ENCODE results near the gene ATP6V1C2.

DNA sequence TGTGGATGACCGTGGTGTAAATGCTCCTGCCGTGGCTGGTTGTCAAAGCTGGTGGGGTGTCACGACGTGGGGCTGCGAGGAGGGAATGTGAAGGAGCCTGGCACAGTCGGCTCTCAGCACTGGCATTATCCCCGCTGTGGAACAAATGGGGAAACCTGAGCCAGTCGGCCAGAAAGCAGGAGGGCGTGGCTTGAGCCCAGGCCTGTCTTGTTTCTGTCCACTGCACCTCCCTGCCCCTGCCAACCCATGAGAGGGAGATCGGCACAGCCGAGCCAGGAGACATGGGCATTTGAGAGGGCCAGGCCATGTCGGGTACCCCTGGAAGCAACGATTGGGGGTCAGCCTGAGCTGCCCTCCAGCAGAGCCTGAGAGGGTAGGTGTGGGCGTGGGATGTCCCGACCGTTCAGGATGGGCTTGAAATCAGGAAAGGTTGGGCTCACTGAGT lies 46.7 kb downstream of the ATP6V1C2 start:
- TF ChIP-seq, protein P1, sequence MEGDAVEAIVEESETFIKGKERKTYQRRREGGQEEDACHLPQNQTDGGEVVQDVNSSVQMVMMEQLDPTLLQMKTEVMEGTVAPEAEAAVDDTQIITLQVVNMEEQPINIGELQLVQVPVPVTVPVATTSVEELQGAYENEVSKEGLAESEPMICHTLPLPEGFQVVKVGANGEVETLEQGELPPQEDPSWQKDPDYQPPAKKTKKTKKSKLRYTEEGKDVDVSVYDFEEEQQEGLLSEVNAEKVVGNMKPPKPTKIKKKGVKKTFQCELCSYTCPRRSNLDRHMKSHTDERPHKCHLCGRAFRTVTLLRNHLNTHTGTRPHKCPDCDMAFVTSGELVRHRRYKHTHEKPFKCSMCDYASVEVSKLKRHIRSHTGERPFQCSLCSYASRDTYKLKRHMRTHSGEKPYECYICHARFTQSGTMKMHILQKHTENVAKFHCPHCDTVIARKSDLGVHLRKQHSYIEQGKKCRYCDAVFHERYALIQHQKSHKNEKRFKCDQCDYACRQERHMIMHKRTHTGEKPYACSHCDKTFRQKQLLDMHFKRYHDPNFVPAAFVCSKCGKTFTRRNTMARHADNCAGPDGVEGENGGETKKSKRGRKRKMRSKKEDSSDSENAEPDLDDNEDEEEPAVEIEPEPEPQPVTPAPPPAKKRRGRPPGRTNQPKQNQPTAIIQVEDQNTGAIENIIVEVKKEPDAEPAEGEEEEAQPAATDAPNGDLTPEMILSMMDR (conservative IDR thresholded peaks at IDR 0.05), result no peak
- TF ChIP-seq ZFX (IDR thresholded peaks at IDR 0.05), result no peak
